Measurements from ENCODE around the gene UBE3C.

GRCh38 chr7:157246052-157246451 is 107.3 kb downstream of the UBE3C start:
- no peak for TF ChIP-seq ZFP41 (CRISPR knock-in tag; IDR thresholded peaks at IDR 0.05; ENCODE audit: borderline replicate concordance)
- TF ChIP-seq HOXA9 (CRISPR knock-in tag; IDR thresholded peaks at IDR 0.05; ENCODE audit: borderline replicate concordance), result no peak

All from HepG2 (cell line).